Liver (tissue), 9 donors: ENCODE results near the gene SYT17. TPM values are rescaled to one million over a fixed set of nuclear protein-coding genes. Genes with fewer than 3 reads are reported as not detected.

Experiments used
- DNase-seq: peaks from one replicate; pipeline ENCODE4 v3.0.0-alpha.2; 2017; ENCODE audit warnings: low spot score
- H3K27ac ChIP-seq, 2 donors: one replicate each; pipeline ENCODE4 v1.7.0; 2013; ENCODE audit warnings: inconsistent platforms in 2 of 2, low read length in 2 of 2, control low read depth in 1 of 2, low read depth in 1 of 2, mild to moderate bottlenecking in 1 of 2
- H3K27me3 ChIP-seq, 4 donors: one replicate each; pipeline versions ENCODE4 v1.6.1 to v1.7.0; 2013; ENCODE audit warnings: low read length in 3 of 4, inconsistent platforms in 1 of 4, mild to moderate bottlenecking in 1 of 4, moderate library complexity in 1 of 4; ENCODE audit not compliant: control insufficient read depth in 4 of 4, insufficient read depth in 4 of 4
- H3K36me3 ChIP-seq, 4 donors: one replicate each; pipeline versions ENCODE4 v1.6.1 to v1.7.0; 2013; ENCODE audit warnings: low read length in 3 of 4, mild to moderate bottlenecking in 3 of 4, low read depth in 1 of 4, moderate library complexity in 1 of 4; ENCODE audit not compliant: control insufficient read depth in 4 of 4, insufficient read depth in 3 of 4
- H3K4me1 ChIP-seq, 4 donors: one replicate each; pipeline versions ENCODE4 v1.6.1 to v1.7.0; 2013; ENCODE audit warnings: low read length in 3 of 4, mild to moderate bottlenecking in 3 of 4, moderate library complexity in 1 of 4; ENCODE audit not compliant: control insufficient read depth in 4 of 4, insufficient read depth in 4 of 4
- H3K4me3 ChIP-seq, 3 donors: one replicate each; pipeline versions ENCODE4 v1.6.1 to v1.7.0; 2013; ENCODE audit warnings: low read length in 3 of 3, control low read depth in 1 of 3, low read depth in 1 of 3, mild to moderate bottlenecking in 1 of 3
- H3K9ac ChIP-seq, 2 donors: one replicate each; pipeline ENCODE4 v1.7.0; 2013; ENCODE audit warnings: low read length in 2 of 2, mild to moderate bottlenecking in 2 of 2, moderate library complexity in 2 of 2, control low read depth in 1 of 2, low read depth in 1 of 2
- H3K9me3 ChIP-seq, 4 donors: one replicate each; pipeline versions ENCODE4 v1.6.1 to v1.7.0; 2013; ENCODE audit warnings: low read length in 3 of 4; ENCODE audit not compliant: control insufficient read depth in 4 of 4
- ATF3 ChIP-seq: IDR thresholded peaks from 2 replicates; pipeline ENCODE4 v1.6.1; 2016; ENCODE audit warnings: antibody characterized with exemption
- CTCF ChIP-seq: fragments of 150-350 bp; IDR thresholded peaks from 2 replicates; pipeline ENCODE4 v1.5.1; 2017; ENCODE audit warnings: improper control_type of control experiment, low read depth, low read length; ENCODE audit not compliant: missing input control
- EGR1 ChIP-seq, 2 donors: IDR thresholded peaks; 2 replicates each; pipeline ENCODE4 v1.6.1; 2016 to 2018; ENCODE audit warnings: antibody characterized with exemption in 2 of 2, low read depth in 2 of 2
- FOXA1 ChIP-seq: IDR thresholded peaks from 2 replicates; pipeline ENCODE4 v1.6.1; 2016; ENCODE audit warnings: antibody characterized with exemption
- FOXA2 ChIP-seq: IDR thresholded peaks from 2 replicates; pipeline ENCODE4 v1.6.1; 2016; ENCODE audit warnings: antibody characterized with exemption
- GABPA ChIP-seq, 2 donors: IDR thresholded peaks in 1 of 2; conservative IDR thresholded peaks in 1 of 2; 2 replicates each; pipeline ENCODE4 v1.6.1; 2016; ENCODE audit warnings: antibody characterized with exemption in 2 of 2, mild to moderate bottlenecking in 1 of 2, moderate library complexity in 1 of 2
- HNF4G ChIP-seq: IDR thresholded peaks from 2 replicates; pipeline ENCODE4 v1.6.1; 2016; ENCODE audit warnings: antibody characterized with exemption
- JUND ChIP-seq, 2 donors: IDR thresholded peaks; 2 replicates each; pipeline ENCODE4 v1.6.1; 2016; ENCODE audit warnings: antibody characterized with exemption in 2 of 2
- MAX ChIP-seq: IDR thresholded peaks from 2 replicates; pipeline ENCODE4 v1.6.1; 2016; ENCODE audit warnings: antibody characterized with exemption
- NR2F2 ChIP-seq: IDR thresholded peaks from 2 replicates; pipeline ENCODE4 v1.6.1; 2016; ENCODE audit warnings: antibody characterized with exemption
- SP1 ChIP-seq: IDR thresholded peaks from 2 replicates; pipeline ENCODE4 v1.6.1; 2018; ENCODE audit warnings: antibody characterized with exemption, mild to moderate bottlenecking
- TAF1 ChIP-seq: conservative IDR thresholded peaks from 2 replicates; pipeline ENCODE4 v1.6.1; 2016; ENCODE audit warnings: antibody characterized with exemption, mild to moderate bottlenecking
- YY1 ChIP-seq: IDR thresholded peaks from 2 replicates; pipeline ENCODE4 v1.6.1; 2016; ENCODE audit warnings: antibody characterized with exemption, mild to moderate bottlenecking
- ZBTB33 ChIP-seq: IDR thresholded peaks from 2 replicates; pipeline ENCODE4 v1.6.1; 2016; ENCODE audit warnings: antibody characterized with exemption
- WGBS: extraction: QIAGEN DNeasy Blood & Tissue Kit; methylation state at CpG from one replicate; pipeline ENCODE4 v1.1.7; 2013; 5-methylcytosine and 5-hydroxymethylcytosine counted together
- polyA plus RNA-seq, 2 donors: library from polyadenylated mRNA; stranded (reverse) in 1 of 2; unstranded in 1 of 2; fragments of 200-250 nt in 1 of 2; fragments of >200 nt in 1 of 2; fragmentation: Nextera tagmentation in 1 of 2; extraction: Ambion mirVana in 1 of 2; gene quantifications; one replicate each; pipeline versions ENCODE4 v1.2.1 to v1.2.3, GENCODE V29; 2013 to 2015
- total RNA-seq, 2 donors: library from RNA; depleted of rRNA; stranded (reverse); fragments of >200 nt; gene quantifications; one replicate each; pipeline ENCODE4 v1.2.3, GENCODE V29; 2014
- TF ChIP-seq, protein P1 (sequence below): IDR thresholded peaks from 2 replicates; pipeline ENCODE4 v1.6.1; 2016; ENCODE audit warnings: antibody characterized with exemption, mild to moderate bottlenecking
- donor health status: healthy.
- donor health status: healthy.
- donor health status: healthy.
- donor health status: healthy.
- donor health status: healthy.

The SYT17 gene
- total and polyA plus RNA-seq, 4 donors: 2.5 to 7.7 (median 5.5) TPM

DNA sequence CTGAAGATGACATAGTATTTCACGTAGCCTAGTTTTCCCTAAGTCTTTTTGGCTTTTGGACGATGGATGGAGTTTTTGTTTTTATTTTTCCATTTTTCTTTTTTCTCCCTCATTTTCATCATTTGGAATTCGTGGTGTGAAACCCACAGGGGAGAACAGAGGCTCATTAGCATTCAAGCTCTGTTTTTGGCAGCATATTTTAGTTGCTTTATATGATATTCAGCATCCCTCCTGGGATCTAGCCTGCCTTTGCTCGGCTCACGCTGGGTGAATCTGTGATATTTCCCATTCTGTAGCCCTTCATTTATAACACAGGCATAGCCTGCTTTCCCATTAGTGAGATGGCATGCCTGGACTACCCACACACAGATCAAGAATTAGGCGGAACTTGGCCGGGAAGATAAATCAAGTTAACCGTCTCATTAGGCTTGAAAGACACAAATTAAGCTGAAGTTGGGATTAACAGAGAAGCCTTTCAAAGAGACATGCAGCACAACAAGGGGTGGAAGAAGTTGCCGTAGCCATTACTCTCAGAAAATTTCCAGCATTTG, 97.4 kb downstream of the SYT17 start (continued):
- no peak for TF ChIP-seq ZBTB33

GRCh38 chr16:19266774-19267173, 98.7 kb downstream of the SYT17 start:
- WGBS: 97% methylated on average over 11 of the region's 11 CpGs
- TF ChIP-seq FOXA2 (no peak), EGR1 (IDR thresholded peaks at IDR 0.05; ENCODE audit: low read depth in 2 of 2) (no peak), YY1 (no peak), JUND (IDR thresholded peaks at IDR 0.05) (no peak), ATF3 (no peak), MAX (no peak), GABPA (IDR thresholded peaks at IDR 0.05 in 1 of 2, conservative IDR thresholded peaks at IDR 0.05 in 1 of 2) (no peak), FOXA1 (no peak), SP1 (no peak), ZBTB33 (no peak), TAF1 (no peak), HNF4G (no peak), NR2F2 (no peak), CTCF (no peak)
- TF ChIP-seq, protein P1, sequence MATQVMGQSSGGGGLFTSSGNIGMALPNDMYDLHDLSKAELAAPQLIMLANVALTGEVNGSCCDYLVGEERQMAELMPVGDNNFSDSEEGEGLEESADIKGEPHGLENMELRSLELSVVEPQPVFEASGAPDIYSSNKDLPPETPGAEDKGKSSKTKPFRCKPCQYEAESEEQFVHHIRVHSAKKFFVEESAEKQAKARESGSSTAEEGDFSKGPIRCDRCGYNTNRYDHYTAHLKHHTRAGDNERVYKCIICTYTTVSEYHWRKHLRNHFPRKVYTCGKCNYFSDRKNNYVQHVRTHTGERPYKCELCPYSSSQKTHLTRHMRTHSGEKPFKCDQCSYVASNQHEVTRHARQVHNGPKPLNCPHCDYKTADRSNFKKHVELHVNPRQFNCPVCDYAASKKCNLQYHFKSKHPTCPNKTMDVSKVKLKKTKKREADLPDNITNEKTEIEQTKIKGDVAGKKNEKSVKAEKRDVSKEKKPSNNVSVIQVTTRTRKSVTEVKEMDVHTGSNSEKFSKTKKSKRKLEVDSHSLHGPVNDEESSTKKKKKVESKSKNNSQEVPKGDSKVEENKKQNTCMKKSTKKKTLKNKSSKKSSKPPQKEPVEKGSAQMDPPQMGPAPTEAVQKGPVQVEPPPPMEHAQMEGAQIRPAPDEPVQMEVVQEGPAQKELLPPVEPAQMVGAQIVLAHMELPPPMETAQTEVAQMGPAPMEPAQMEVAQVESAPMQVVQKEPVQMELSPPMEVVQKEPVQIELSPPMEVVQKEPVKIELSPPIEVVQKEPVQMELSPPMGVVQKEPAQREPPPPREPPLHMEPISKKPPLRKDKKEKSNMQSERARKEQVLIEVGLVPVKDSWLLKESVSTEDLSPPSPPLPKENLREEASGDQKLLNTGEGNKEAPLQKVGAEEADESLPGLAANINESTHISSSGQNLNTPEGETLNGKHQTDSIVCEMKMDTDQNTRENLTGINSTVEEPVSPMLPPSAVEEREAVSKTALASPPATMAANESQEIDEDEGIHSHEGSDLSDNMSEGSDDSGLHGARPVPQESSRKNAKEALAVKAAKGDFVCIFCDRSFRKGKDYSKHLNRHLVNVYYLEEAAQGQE: no peak

More at GRCh38 chr16:19266774-19267173, 98.7 kb downstream of the SYT17 start:
- peaks cover 0 to 16% (median 8%) of the 10 kb centered on the region in 4 donors for H3K36me3 ChIP-seq
- H3K9ac ChIP-seq: no peak overlapping the region
- H3K27ac ChIP-seq: no peak overlapping the region
- peaks cover 0 to 4% (median 1%) of the 10 kb centered on the region in 4 donors for H3K9me3 ChIP-seq
- H3K4me3 ChIP-seq: no peak overlapping the region
- no peaks in the 10 kb centered on the region for H3K27me3 ChIP-seq
- no peaks in the 10 kb centered on the region for H3K4me1 ChIP-seq
- no peak for DNase-seq
